HepG2 (cell line): ENCODE measurements around the gene PPM1M.

Experiments
- PHF20 ChIP-seq: sonication (generic); formaldehyde crosslinking; IDR thresholded peaks from 2 replicates; pipeline ENCODE4 v1.5.0; 2020; ENCODE audit warnings: mild to moderate bottlenecking, missing genetic modification reagents
- ZNF354B ChIP-seq: sonication (generic); formaldehyde crosslinking; IDR thresholded peaks from 2 replicates; pipeline ENCODE4 v1.8.0; 2022; ENCODE audit warnings: mild to moderate bottlenecking, missing genetic modification reagents
- TF ChIP-seq, protein P1 (sequence below): sonication (generic); formaldehyde crosslinking; IDR thresholded peaks from 2 replicates; pipeline ENCODE4 v1.4.0; 2020; ENCODE audit warnings: mild to moderate bottlenecking, missing genetic modification reagents

DNA sequence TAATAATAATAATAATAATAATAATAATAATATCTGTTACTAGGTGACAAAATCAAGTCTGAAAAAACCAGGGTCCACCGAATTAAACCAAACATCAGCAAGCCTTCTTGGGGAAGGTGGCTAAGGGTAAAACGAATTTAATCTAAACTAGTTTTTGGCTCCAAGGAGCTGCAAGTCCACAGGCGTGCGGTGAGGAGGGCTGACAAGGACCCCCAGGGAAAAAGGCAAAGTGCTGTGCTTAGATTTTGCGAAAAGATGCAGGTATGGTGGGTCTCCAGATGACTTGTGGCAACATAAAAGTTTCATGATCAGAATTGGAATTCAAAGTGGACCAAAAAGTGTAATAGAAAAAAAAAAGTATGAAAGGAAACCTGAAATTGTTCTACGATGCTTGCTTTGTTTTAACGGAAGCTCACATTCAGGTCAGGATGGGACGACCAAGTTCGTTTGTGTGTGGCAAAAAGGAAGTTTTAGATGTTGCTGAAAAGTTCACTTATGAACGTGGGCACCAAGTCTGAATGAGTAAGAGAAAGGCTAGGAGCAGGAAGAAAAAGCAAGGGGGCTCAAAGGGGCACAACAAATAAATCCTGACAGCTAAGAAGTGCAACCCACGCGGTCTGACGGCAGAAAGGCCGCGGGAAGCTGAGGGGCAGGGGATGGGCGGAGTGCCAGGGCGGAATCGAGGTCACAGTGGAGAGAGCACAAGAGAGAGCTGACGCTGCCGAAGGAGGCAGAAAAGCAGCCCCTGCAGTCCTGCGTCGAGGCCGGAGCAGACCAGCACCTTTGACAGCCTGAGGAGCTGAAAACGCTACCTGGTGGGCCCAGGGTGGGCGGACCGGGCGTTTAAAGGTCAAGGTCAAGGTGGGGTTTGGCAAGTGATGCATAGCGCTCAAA, 31.8 kb downstream of the PPM1M start:
- TF ChIP-seq PHF20 (CRISPR knock-in tag), result no peak
- TF ChIP-seq, protein P1, sequence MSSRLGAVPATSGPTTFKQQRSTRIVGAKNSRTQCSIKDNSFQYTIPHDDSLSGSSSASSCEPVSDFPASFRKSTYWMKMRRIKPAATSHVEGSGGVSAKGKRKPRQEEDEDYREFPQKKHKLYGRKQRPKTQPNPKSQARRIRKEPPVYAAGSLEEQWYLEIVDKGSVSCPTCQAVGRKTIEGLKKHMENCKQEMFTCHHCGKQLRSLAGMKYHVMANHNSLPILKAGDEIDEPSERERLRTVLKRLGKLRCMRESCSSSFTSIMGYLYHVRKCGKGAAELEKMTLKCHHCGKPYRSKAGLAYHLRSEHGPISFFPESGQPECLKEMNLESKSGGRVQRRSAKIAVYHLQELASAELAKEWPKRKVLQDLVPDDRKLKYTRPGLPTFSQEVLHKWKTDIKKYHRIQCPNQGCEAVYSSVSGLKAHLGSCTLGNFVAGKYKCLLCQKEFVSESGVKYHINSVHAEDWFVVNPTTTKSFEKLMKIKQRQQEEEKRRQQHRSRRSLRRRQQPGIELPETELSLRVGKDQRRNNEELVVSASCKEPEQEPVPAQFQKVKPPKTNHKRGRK (CRISPR knock-in tag), result 0 out of 2 replicates have a peak, but pooled peaks have one; percentile 26
- TF ChIP-seq ZNF354B (CRISPR knock-in tag), result no peak
